Measurements from ENCODE around the gene CHST8.

CHST8 gene

DNA sequence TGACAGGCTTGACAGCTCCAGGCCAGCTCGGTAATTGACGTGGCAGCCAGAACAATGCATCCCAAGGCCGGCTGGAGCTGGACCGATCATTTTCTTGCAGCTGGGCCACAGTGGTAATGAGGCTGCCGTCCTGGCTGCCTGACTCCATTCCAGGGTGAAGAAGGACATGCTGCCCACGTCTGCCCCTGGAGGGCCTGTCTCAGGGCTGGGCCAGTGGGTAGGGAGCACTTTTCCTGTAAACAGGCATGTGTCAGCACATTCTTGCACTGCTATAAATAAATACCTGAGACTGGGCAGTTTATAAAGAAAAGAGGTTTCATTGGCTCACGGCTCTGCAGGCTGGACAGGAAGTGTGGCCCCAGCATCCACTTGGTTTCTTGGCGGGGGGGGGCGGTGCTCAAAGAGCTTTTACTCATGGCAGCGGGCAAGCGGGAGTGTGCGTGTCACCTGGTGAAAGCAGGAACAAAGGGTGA is 136.8 kb downstream of the CHST8 start:
- DNase-seq, result no peak
- no peaks in the 10 kb centered on the region for H3K9me3 ChIP-seq (ENCODE audit: control insufficient read depth, low read length)
- no peaks in the 10 kb centered on the region for H3K4me1 ChIP-seq (ENCODE audit: control insufficient read depth, insufficient read depth, low read length, poor library complexity, severe bottlenecking)
- no peaks in the 10 kb centered on the region for H3K36me3 ChIP-seq (ENCODE audit: control insufficient read depth, insufficient read depth, low read length)
- no peak overlapping the region for H3K4me3 ChIP-seq (ENCODE audit: insufficient read depth, low read depth, low read length, poor library complexity, severe bottlenecking)
- H3K27me3 ChIP-seq (replicated peaks; ENCODE audit: control insufficient read depth, insufficient read depth, low read length, poor library complexity, severe bottlenecking), result no peaks in the 10 kb centered on the region
- H3K27ac ChIP-seq (ENCODE audit: insufficient read depth, low read length, poor library complexity, severe bottlenecking), result no peak overlapping the region

- H3K4me1 ChIP-seq (ENCODE audit: control insufficient read depth, insufficient read depth, low read length, poor library complexity, severe bottlenecking), result no peaks in the 10 kb centered on the region
- no peak overlapping the region for H3K27ac ChIP-seq (ENCODE audit: insufficient read depth, low read length, poor library complexity, severe bottlenecking)
- H3K36me3 ChIP-seq (ENCODE audit: control insufficient read depth, insufficient read depth, low read length), result no peaks in the 10 kb centered on the region
- no peak for DNase-seq
- no peaks in the 10 kb centered on the region for H3K9me3 ChIP-seq (ENCODE audit: control insufficient read depth, low read length)
- H3K27me3 ChIP-seq (replicated peaks; ENCODE audit: control insufficient read depth, insufficient read depth, low read length, poor library complexity, severe bottlenecking), result no peaks in the 10 kb centered on the region
- H3K4me3 ChIP-seq (ENCODE audit: insufficient read depth, low read depth, low read length, poor library complexity, severe bottlenecking), result no peak overlapping the region
Observed at GRCh38 chr19:33759356-33759755, 137.6 kb downstream of the CHST8 start.

DNA sequence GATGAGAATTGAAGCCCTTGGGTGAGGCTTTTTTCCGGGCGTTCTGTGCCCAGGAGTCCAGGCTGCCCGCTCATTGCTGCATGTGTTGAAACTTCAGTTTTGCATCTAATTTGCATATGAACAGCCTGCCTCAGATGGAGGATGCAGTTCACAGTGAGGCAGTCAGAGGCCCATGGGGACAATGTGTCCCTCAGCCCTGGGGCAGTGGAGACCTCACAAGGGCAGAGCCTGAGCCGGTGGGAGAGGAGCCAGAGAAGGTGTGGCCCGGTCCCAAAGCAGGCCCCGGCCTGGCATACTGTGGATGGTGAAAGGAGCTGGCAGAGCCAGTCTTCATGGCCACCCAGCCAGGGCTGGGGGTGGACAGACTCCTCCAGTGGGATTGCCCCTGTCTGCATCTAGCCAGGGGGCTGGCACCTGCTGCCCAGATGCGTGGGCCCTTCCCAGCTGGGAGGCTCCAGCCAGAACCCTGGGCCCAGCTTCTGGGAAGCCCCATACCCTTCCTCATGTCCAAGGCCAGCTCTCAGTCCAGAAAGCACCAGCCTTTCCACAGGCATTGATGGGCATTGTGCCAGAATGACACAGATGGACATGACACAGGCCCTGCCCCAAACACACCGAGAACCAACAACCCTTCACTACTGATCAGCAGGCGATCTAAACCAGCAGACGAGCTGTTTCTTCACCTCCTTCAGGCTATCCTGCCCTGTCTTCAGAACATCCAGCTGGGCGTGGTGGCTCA is 142.0 kb downstream of the CHST8 start:
- Histone ChIP-seq H3K4me3 (ENCODE audit: insufficient read depth, low read depth, low read length, poor library complexity, severe bottlenecking) (no peak overlapping the region), H3K27ac (ENCODE audit: insufficient read depth, low read length, poor library complexity, severe bottlenecking) (no peak overlapping the region), H3K36me3 (ENCODE audit: control insufficient read depth, insufficient read depth, low read length) (no peaks in the 10 kb centered on the region), H3K9me3 (ENCODE audit: control insufficient read depth, low read length) (no peaks in the 10 kb centered on the region), H3K27me3 (replicated peaks; ENCODE audit: control insufficient read depth, insufficient read depth, low read length, poor library complexity, severe bottlenecking) (no peaks in the 10 kb centered on the region), H3K4me1 (ENCODE audit: control insufficient read depth, insufficient read depth, low read length, poor library complexity, severe bottlenecking) (no peaks in the 10 kb centered on the region)
- DNase-seq, result no peak

DNA sequence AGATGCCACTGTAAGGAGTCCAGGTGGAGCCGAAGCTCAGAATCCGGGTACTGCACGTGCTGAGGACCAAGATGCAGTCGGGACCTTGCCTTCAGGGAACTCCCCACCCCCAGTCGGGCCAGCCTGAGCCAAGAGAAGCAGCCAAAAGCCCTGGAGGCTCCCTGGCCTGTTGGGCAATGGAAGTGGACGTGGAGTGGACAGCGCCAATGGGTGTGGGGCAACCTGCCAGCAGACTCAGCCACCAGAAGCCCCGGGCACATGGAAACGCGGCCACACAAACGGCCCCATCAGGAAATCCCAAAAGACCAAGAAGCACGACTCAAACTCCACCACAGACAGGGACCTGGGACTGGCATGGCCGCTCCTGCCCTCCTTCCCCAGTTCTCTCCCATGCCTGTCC is 144.9 kb downstream of the CHST8 start:
- H3K4me3 ChIP-seq (ENCODE audit: insufficient read depth, low read depth, low read length, poor library complexity, severe bottlenecking), result no peak overlapping the region
- H3K27ac ChIP-seq (ENCODE audit: insufficient read depth, low read length, poor library complexity, severe bottlenecking), result no peak overlapping the region
- H3K9me3 ChIP-seq (ENCODE audit: control insufficient read depth, low read length), result no peaks in the 10 kb centered on the region

GRCh38 chr19:33767898-33768413 is 146.2 kb downstream of the CHST8 start:
- no peaks in the 10 kb centered on the region for H3K36me3 ChIP-seq (ENCODE audit: control insufficient read depth, insufficient read depth, low read length)
- H3K27me3 ChIP-seq (replicated peaks; ENCODE audit: control insufficient read depth, insufficient read depth, low read length, poor library complexity, severe bottlenecking), result no peaks in the 10 kb centered on the region
- no peak for DNase-seq
- H3K4me3 ChIP-seq (ENCODE audit: insufficient read depth, low read depth, low read length, poor library complexity, severe bottlenecking), result no peak overlapping the region
- H3K9me3 ChIP-seq (ENCODE audit: control insufficient read depth, low read length), result no peaks in the 10 kb centered on the region
- no peaks in the 10 kb centered on the region for H3K4me1 ChIP-seq (ENCODE audit: control insufficient read depth, insufficient read depth, low read length, poor library complexity, severe bottlenecking)
- H3K27ac ChIP-seq (ENCODE audit: insufficient read depth, low read length, poor library complexity, severe bottlenecking), result no peak overlapping the region

More for the DNA sequence above, 144.9 kb downstream of the CHST8 start:
- DNase-seq, result no peak
- H3K4me1 ChIP-seq (ENCODE audit: control insufficient read depth, insufficient read depth, low read length, poor library complexity, severe bottlenecking), result no peaks in the 10 kb centered on the region
- no peaks in the 10 kb centered on the region for H3K27me3 ChIP-seq (replicated peaks; ENCODE audit: control insufficient read depth, insufficient read depth, low read length, poor library complexity, severe bottlenecking)
- H3K36me3 ChIP-seq (ENCODE audit: control insufficient read depth, insufficient read depth, low read length), result no peaks in the 10 kb centered on the region

DNA sequence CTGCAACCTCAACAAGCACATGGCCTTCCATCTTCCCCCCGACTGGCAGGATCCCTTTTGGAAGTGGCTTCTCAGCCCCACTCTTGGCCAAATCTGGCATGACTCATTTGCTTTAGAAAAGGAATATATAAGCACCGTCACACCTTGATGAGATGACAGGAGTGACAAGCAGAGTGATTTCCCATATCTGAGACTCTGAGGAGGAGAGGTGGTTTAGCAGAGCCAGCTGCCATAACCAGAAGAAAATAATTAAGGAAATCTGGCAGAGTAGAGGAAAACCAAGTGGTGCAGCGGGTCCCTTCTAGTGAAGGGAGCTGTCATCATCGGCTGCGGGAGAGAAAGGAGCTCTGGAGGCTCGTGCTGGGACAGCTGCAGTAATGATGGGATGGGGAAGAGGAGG is 147.5 kb downstream of the CHST8 start:
- Histone ChIP-seq H3K4me1 (ENCODE audit: control insufficient read depth, insufficient read depth, low read length, poor library complexity, severe bottlenecking) (no peaks in the 10 kb centered on the region), H3K36me3 (ENCODE audit: control insufficient read depth, insufficient read depth, low read length) (no peaks in the 10 kb centered on the region), H3K27ac (ENCODE audit: insufficient read depth, low read length, poor library complexity, severe bottlenecking) (no peak overlapping the region), H3K9me3 (ENCODE audit: control insufficient read depth, low read length) (no peaks in the 10 kb centered on the region), H3K4me3 (ENCODE audit: insufficient read depth, low read depth, low read length, poor library complexity, severe bottlenecking) (no peak overlapping the region), H3K27me3 (replicated peaks; ENCODE audit: control insufficient read depth, insufficient read depth, low read length, poor library complexity, severe bottlenecking) (no peaks in the 10 kb centered on the region)
- DNase-seq, result no peak

GRCh38 chr19:33770107-33770506 is 148.4 kb downstream of the CHST8 start:
- no peak overlapping the region for H3K4me3 ChIP-seq (ENCODE audit: insufficient read depth, low read depth, low read length, poor library complexity, severe bottlenecking)
- no peak for DNase-seq
- no peaks in the 10 kb centered on the region for H3K27me3 ChIP-seq (replicated peaks; ENCODE audit: control insufficient read depth, insufficient read depth, low read length, poor library complexity, severe bottlenecking)

GRCh38 chr19:33771384-33772101 is 149.8 kb downstream of the CHST8 start:
- H3K4me3 ChIP-seq (ENCODE audit: insufficient read depth, low read depth, low read length, poor library complexity, severe bottlenecking), result no peak overlapping the region
- H3K36me3 ChIP-seq (ENCODE audit: control insufficient read depth, insufficient read depth, low read length), result no peaks in the 10 kb centered on the region
- no peaks in the 10 kb centered on the region for H3K27me3 ChIP-seq (replicated peaks; ENCODE audit: control insufficient read depth, insufficient read depth, low read length, poor library complexity, severe bottlenecking)
- peak; percentile 35 to 56 (median 45) for DNase-seq
- H3K27ac ChIP-seq (ENCODE audit: insufficient read depth, low read length, poor library complexity, severe bottlenecking), result no peak overlapping the region
- no peaks in the 10 kb centered on the region for H3K4me1 ChIP-seq (ENCODE audit: control insufficient read depth, insufficient read depth, low read length, poor library complexity, severe bottlenecking)
- H3K9me3 ChIP-seq (ENCODE audit: control insufficient read depth, low read length), result no peaks in the 10 kb centered on the region

More at GRCh38 chr19:33770107-33770506, 148.4 kb downstream of the CHST8 start:
- Histone ChIP-seq H3K9me3 (ENCODE audit: control insufficient read depth, low read length) (no peaks in the 10 kb centered on the region), H3K36me3 (ENCODE audit: control insufficient read depth, insufficient read depth, low read length) (no peaks in the 10 kb centered on the region), H3K27ac (ENCODE audit: insufficient read depth, low read length, poor library complexity, severe bottlenecking) (no peak overlapping the region), H3K4me1 (ENCODE audit: control insufficient read depth, insufficient read depth, low read length, poor library complexity, severe bottlenecking) (no peaks in the 10 kb centered on the region)

DNA sequence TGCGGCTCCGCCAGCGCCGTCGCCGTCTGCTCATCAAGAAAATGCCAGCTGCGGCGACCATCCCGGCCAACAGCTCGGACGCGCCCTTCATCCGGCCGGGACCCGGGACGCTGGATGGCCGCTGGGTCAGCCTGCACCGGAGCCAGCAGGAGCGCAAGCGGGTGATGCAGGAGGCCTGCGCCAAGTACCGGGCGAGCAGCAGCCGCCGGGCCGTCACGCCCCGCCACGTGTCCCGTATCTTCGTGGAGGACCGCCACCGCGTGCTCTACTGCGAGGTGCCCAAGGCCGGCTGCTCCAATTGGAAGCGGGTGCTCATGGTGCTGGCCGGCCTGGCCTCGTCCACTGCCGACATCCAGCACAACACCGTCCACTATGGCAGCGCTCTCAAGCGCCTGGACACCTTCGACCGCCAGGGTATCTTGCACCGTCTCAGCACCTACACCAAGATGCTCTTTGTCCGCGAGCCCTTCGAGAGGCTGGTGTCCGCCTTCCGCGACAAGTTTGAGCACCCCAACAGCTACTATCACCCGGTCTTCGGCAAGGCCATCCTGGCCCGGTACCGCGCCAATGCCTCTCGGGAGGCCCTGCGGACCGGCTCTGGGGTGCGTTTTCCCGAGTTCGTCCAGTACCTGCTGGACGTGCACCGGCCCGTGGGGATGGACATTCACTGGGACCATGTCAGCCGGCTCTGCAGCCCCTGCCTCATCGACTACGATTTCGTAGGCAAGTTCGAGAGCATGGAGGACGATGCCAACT is 150.5 kb downstream of the CHST8 start:
- Histone ChIP-seq H3K4me1 (ENCODE audit: control insufficient read depth, insufficient read depth, low read length, poor library complexity, severe bottlenecking) (no peaks in the 10 kb centered on the region), H3K27me3 (replicated peaks; ENCODE audit: control insufficient read depth, insufficient read depth, low read length, poor library complexity, severe bottlenecking) (no peaks in the 10 kb centered on the region), H3K36me3 (ENCODE audit: control insufficient read depth, insufficient read depth, low read length) (no peaks in the 10 kb centered on the region), H3K27ac (ENCODE audit: insufficient read depth, low read length, poor library complexity, severe bottlenecking) (no peak overlapping the region), H3K9me3 (ENCODE audit: control insufficient read depth, low read length) (no peaks in the 10 kb centered on the region), H3K4me3 (ENCODE audit: insufficient read depth, low read depth, low read length, poor library complexity, severe bottlenecking) (no peak overlapping the region)
- DNase-seq, result no peak
